IPS-15b (cell line): ENCODE data around the gene AP3B1.

Experiments used
- H3K27me3 ChIP-seq: one replicate; pipeline ENCODE4 v1.6.1; 2013; ENCODE audit warnings: low read length; ENCODE audit not compliant: control insufficient read depth, insufficient read depth
- H3K36me3 ChIP-seq: one replicate; pipeline ENCODE4 v1.6.1; 2013; ENCODE audit warnings: low read length; ENCODE audit not compliant: control insufficient read depth, insufficient read depth
- H3K4me1 ChIP-seq: one replicate; pipeline ENCODE4 v1.6.1; 2013; ENCODE audit warnings: mild to moderate bottlenecking, low read length; ENCODE audit not compliant: control insufficient read depth, insufficient read depth
- H3K4me3 ChIP-seq: one replicate; pipeline ENCODE4 v1.5.1; 2013; ENCODE audit warnings: low read depth, low read length
- H3K9ac ChIP-seq: one replicate; pipeline ENCODE4 v1.6.1; 2013; ENCODE audit warnings: low read depth, mild to moderate bottlenecking, low read length
- H3K9me3 ChIP-seq: one replicate; pipeline ENCODE4 v1.6.1; 2013; ENCODE audit warnings: mild to moderate bottlenecking, low read length; ENCODE audit not compliant: control insufficient read depth, insufficient read depth

The AP3B1 gene

GRCh38 chr5:78268356-78268755, 26.1 kb downstream of the AP3B1 start:
- no peaks in the 10 kb centered on the region for H3K27me3 ChIP-seq
- no peaks in the 10 kb centered on the region for H3K9me3 ChIP-seq
- H3K9ac ChIP-seq: no peak overlapping the region
- peaks cover 16% of the 10 kb centered on the region for H3K4me1 ChIP-seq
- H3K36me3 ChIP-seq: no peaks in the 10 kb centered on the region
- no peak overlapping the region for H3K4me3 ChIP-seq

- Histone ChIP-seq H3K4me1 (no peaks in the 10 kb centered on the region), H3K9ac (no peak overlapping the region), H3K36me3 (no peaks in the 10 kb centered on the region), H3K4me3 (no peak overlapping the region), H3K27me3 (no peaks in the 10 kb centered on the region), H3K9me3 (no peaks in the 10 kb centered on the region)
Observed at GRCh38 chr5:78265163-78265562, 29.3 kb downstream of the AP3B1 start.

GRCh38 chr5:78264600-78264999, 29.9 kb downstream of the AP3B1 start:
- Histone ChIP-seq H3K36me3 (no peaks in the 10 kb centered on the region), H3K27me3 (no peaks in the 10 kb centered on the region), H3K4me1 (no peaks in the 10 kb centered on the region), H3K9ac (no peak overlapping the region), H3K9me3 (no peaks in the 10 kb centered on the region), H3K4me3 (no peak overlapping the region)

- Histone ChIP-seq H3K4me3 (no peak overlapping the region), H3K9me3 (no peaks in the 10 kb centered on the region), H3K9ac (no peak overlapping the region), H3K27me3 (no peaks in the 10 kb centered on the region), H3K4me1 (no peaks in the 10 kb centered on the region), H3K36me3 (no peaks in the 10 kb centered on the region)
Observed at GRCh38 chr5:78260771-78261170, 33.7 kb downstream of the AP3B1 start.

GRCh38 chr5:78253201-78253600, 41.3 kb downstream of the AP3B1 start:
- H3K36me3 ChIP-seq: no peaks in the 10 kb centered on the region
- H3K9ac ChIP-seq: no peak overlapping the region
- H3K4me1 ChIP-seq: no peaks in the 10 kb centered on the region
- no peak overlapping the region for H3K4me3 ChIP-seq
- H3K27me3 ChIP-seq: no peaks in the 10 kb centered on the region
- H3K9me3 ChIP-seq: no peaks in the 10 kb centered on the region

GRCh38 chr5:78252715-78253114, 41.8 kb downstream of the AP3B1 start:
- Histone ChIP-seq H3K9ac (no peak overlapping the region), H3K9me3 (no peaks in the 10 kb centered on the region), H3K36me3 (no peaks in the 10 kb centered on the region), H3K27me3 (no peaks in the 10 kb centered on the region), H3K4me3 (no peak overlapping the region), H3K4me1 (no peaks in the 10 kb centered on the region)

GRCh38 chr5:78251663-78252284, 42.7 kb downstream of the AP3B1 start:
- no peaks in the 10 kb centered on the region for H3K27me3 ChIP-seq
- no peak overlapping the region for H3K9ac ChIP-seq
- H3K4me3 ChIP-seq: no peak overlapping the region
- H3K36me3 ChIP-seq: no peaks in the 10 kb centered on the region
- no peaks in the 10 kb centered on the region for H3K9me3 ChIP-seq
- H3K4me1 ChIP-seq: no peaks in the 10 kb centered on the region

GRCh38 chr5:78245136-78245535, 49.4 kb downstream of the AP3B1 start:
- Histone ChIP-seq H3K4me3 (no peak overlapping the region), H3K36me3 (no peaks in the 10 kb centered on the region), H3K9ac (no peak overlapping the region), H3K27me3 (no peaks in the 10 kb centered on the region), H3K9me3 (no peaks in the 10 kb centered on the region), H3K4me1 (no peaks in the 10 kb centered on the region)

- no peak overlapping the region for H3K4me3 ChIP-seq
- no peaks in the 10 kb centered on the region for H3K9me3 ChIP-seq
- no peak overlapping the region for H3K9ac ChIP-seq
- no peaks in the 10 kb centered on the region for H3K4me1 ChIP-seq
- no peaks in the 10 kb centered on the region for H3K27me3 ChIP-seq
- H3K36me3 ChIP-seq: no peaks in the 10 kb centered on the region
Observed at GRCh38 chr5:78243639-78244038, 50.9 kb downstream of the AP3B1 start.

GRCh38 chr5:78243091-78243490, 51.4 kb downstream of the AP3B1 start:
- no peaks in the 10 kb centered on the region for H3K4me1 ChIP-seq
- no peaks in the 10 kb centered on the region for H3K27me3 ChIP-seq
- H3K36me3 ChIP-seq: no peaks in the 10 kb centered on the region
- H3K4me3 ChIP-seq: no peak overlapping the region
- H3K9ac ChIP-seq: no peak overlapping the region
- H3K9me3 ChIP-seq: no peaks in the 10 kb centered on the region

- no peaks in the 10 kb centered on the region for H3K4me1 ChIP-seq
- no peaks in the 10 kb centered on the region for H3K36me3 ChIP-seq
- H3K9me3 ChIP-seq: no peaks in the 10 kb centered on the region
- no peak overlapping the region for H3K4me3 ChIP-seq
- H3K27me3 ChIP-seq: no peaks in the 10 kb centered on the region
- no peak overlapping the region for H3K9ac ChIP-seq
Observed at GRCh38 chr5:78242001-78242400, 52.5 kb downstream of the AP3B1 start.

GRCh38 chr5:78237911-78238310, 56.6 kb downstream of the AP3B1 start:
- Histone ChIP-seq H3K36me3 (no peaks in the 10 kb centered on the region), H3K4me1 (no peaks in the 10 kb centered on the region), H3K9me3 (no peaks in the 10 kb centered on the region), H3K9ac (no peak overlapping the region), H3K27me3 (no peaks in the 10 kb centered on the region), H3K4me3 (no peak overlapping the region)
